Central memory CD4-positive, alpha-beta T cell (primary cell): ENCODE results near the gene PXYLP1.

Experiments used
- DNase-seq: peaks from one replicate; pipeline ENCODE4 v3.0.0; 2022

The PXYLP1 gene

GRCh38 chr3:141328286-141329166 lies 96.9 kb downstream of the PXYLP1 start:
- DNase-seq: no peak

- no peak for DNase-seq
These were observed 98.6 kb downstream of the PXYLP1 start for GRCh38 chr3:141330235-141330634.

- no peak for DNase-seq
These were observed 99.2 kb downstream of the PXYLP1 start for GRCh38 chr3:141330718-141331376.

GRCh38 chr3:141331377-141332318 lies 100.0 kb downstream of the PXYLP1 start:
- DNase-seq: no peak

- DNase-seq: no peak
These were observed 100.8 kb downstream of the PXYLP1 start for GRCh38 chr3:141332416-141332815.

- DNase-seq: no peak
These were observed 102.4 kb downstream of the PXYLP1 start for GRCh38 chr3:141333836-141334626.

GRCh38 chr3:141334627-141335250 lies 103.1 kb downstream of the PXYLP1 start:
- DNase-seq: no peak

- no peak for DNase-seq
These were observed 104.0 kb downstream of the PXYLP1 start for GRCh38 chr3:141335531-141336061.

- no peak for DNase-seq
These were observed 105.3 kb downstream of the PXYLP1 start for GRCh38 chr3:141336672-141337522.

- DNase-seq: no peak
These were observed 105.9 kb downstream of the PXYLP1 start for GRCh38 chr3:141337523-141337854.

GRCh38 chr3:141337991-141338390 lies 106.4 kb downstream of the PXYLP1 start:
- DNase-seq: no peak

- DNase-seq: no peak
These were observed 107.3 kb downstream of the PXYLP1 start for GRCh38 chr3:141338881-141339280.

- DNase-seq: no peak
These were observed 109.9 kb downstream of the PXYLP1 start for GRCh38 chr3:141341536-141341935.

GRCh38 chr3:141342386-141342785 lies 110.8 kb downstream of the PXYLP1 start:
- no peak for DNase-seq

GRCh38 chr3:141343077-141343476 lies 111.5 kb downstream of the PXYLP1 start:
- DNase-seq: no peak

GRCh38 chr3:141343865-141344271 lies 112.2 kb downstream of the PXYLP1 start:
- no peak for DNase-seq
